ENCODE results near the gene ZNF185. TPM values are rescaled to one million over a fixed set of nuclear protein-coding genes. Genes with fewer than 3 reads are reported as not detected.

The ZNF185 gene
- total RNA-seq, 2 donors from 2014 or later: 3.8 to 5.2 TPM

DNA sequence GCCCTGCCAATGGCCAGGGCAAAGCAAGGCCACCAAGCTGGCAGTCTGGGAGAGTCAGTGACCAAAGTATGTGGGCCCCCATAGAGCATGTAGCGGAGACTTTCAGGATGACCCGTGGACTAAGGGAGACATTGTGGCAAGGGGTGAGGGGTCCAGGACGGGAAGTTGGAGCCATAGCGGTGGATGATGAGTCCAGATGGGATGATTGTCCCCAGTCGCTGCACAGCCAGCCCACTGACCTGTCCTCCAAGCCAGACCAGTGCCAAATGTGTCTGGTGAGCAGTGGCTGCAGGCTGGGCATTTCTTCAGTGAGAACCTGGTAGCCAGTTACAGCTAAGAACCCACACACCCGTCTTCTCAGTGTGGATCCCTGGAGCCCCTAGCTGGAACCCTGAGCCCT lies 34.3 kb downstream of the ZNF185 start:
- Mint-ChIP-seq H3K36me3 (ENCODE audit: insufficient read depth in 2 of 2) (no peaks in the 10 kb centered on the region), H3K27ac (no peak overlapping the region), H3K4me3 (no peak overlapping the region), H3K27me3 (ENCODE audit: low read depth) (peaks cover 35% of the 10 kb centered on the region), H3K4me1 (ENCODE audit: low read depth) (no peaks in the 10 kb centered on the region), H3K9me3 (no peaks in the 10 kb centered on the region)
- ATAC-seq (replicated peaks in 1 of 2) (no peak), DNase-seq (no peak)

DNA sequence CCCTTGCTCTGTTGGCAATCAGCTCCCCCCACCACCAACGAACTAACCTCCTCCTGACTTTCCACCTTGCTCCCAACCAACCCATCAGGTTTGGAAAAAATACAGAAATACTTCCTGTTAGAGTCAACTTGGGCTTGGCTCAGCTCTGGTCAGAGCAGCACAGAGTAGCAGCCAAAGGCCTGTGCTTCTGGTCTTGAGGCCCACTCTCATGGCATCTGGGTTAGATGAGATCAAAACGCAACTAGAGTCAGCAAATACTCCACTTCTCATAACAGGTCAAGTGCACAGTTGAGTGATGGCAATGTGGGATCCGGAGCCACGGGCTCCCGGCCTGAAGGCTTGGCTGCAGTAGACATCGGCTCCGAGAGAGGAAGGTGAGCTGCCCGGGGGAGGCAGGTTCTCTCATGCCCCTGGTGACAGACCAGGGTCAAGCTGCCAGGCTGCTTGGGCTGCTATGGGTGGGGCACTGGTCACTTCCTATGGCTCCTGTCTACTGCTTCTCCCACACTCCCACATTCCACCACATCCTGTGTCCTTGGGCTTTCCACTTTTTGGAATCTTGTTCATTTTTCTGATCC lies 34.8 kb downstream of the ZNF185 start:
- Mint-ChIP-seq H3K27me3 (ENCODE audit: low read depth) (peaks cover 40% of the 10 kb centered on the region), H3K9me3 (no peaks in the 10 kb centered on the region), H3K4me3 (no peak overlapping the region), H3K27ac (no peak overlapping the region), H3K36me3 (ENCODE audit: insufficient read depth in 2 of 2) (no peaks in the 10 kb centered on the region), H3K4me1 (ENCODE audit: low read depth) (no peaks in the 10 kb centered on the region)
- ATAC-seq (replicated peaks in 1 of 2): no peak
- DNase-seq: no peak

DNA sequence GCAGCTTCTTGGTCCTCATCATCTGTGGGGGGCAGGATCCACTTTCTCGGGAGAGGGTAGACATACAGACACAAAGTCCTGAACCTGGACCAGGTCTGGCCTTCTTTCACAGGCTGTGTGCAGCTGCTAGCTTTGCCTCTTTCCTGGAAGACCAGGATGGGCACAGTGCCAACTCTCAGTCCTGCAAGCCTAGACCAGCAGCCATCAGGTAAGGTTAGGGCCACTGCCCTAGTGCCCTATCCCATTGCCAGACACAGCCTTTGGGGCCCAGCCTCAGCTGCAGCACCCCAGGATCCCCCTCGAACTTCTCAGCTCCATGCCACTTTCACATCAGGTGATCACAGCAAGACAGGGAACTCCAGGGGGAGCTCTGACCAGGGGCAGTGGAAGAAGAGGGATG lies 38.4 kb downstream of the ZNF185 start:
- ATAC-seq (replicated peaks in 1 of 2): no peak
- DNase-seq: no peak
- Mint-ChIP-seq H3K36me3 (ENCODE audit: insufficient read depth in 2 of 2) (no peaks in the 10 kb centered on the region), H3K27me3 (ENCODE audit: low read depth) (peaks cover 40% of the 10 kb centered on the region), H3K4me1 (ENCODE audit: low read depth) (peaks cover 7% of the 10 kb centered on the region), H3K9me3 (no peaks in the 10 kb centered on the region), H3K4me3 (no peak overlapping the region), H3K27ac (no peak overlapping the region)

DNA sequence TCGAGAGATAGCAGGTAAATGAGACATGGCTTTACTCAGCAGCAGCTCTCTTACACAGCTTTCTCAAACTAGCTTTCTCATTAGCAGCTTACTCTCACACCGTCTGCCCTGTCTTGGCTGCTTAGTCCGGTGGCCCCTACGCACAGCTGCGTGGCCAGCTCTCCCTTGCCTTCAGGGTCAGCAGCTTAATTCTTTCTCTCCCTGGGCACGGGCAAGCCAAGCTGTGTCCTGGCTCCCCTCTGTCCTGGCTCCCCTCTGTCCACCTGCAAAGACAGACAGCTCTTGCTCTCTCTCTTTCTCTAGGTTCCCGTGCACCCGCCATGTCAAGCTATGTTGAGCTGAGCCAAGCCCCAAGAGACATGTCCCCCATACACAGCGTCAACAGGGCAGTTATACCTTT lies 39.4 kb downstream of the ZNF185 start:
- no peak overlapping the region for H3K4me3 Mint-ChIP-seq
- H3K4me1 Mint-ChIP-seq (ENCODE audit: low read depth): peaks cover 12% of the 10 kb centered on the region
- no peak for DNase-seq
- H3K27ac Mint-ChIP-seq: no peak overlapping the region
- H3K27me3 Mint-ChIP-seq (ENCODE audit: low read depth): peaks cover 40% of the 10 kb centered on the region
- H3K36me3 Mint-ChIP-seq (ENCODE audit: insufficient read depth in 2 of 2): no peaks in the 10 kb centered on the region
- ATAC-seq (replicated peaks in 1 of 2): no peak
- no peaks in the 10 kb centered on the region for H3K9me3 Mint-ChIP-seq

DNA sequence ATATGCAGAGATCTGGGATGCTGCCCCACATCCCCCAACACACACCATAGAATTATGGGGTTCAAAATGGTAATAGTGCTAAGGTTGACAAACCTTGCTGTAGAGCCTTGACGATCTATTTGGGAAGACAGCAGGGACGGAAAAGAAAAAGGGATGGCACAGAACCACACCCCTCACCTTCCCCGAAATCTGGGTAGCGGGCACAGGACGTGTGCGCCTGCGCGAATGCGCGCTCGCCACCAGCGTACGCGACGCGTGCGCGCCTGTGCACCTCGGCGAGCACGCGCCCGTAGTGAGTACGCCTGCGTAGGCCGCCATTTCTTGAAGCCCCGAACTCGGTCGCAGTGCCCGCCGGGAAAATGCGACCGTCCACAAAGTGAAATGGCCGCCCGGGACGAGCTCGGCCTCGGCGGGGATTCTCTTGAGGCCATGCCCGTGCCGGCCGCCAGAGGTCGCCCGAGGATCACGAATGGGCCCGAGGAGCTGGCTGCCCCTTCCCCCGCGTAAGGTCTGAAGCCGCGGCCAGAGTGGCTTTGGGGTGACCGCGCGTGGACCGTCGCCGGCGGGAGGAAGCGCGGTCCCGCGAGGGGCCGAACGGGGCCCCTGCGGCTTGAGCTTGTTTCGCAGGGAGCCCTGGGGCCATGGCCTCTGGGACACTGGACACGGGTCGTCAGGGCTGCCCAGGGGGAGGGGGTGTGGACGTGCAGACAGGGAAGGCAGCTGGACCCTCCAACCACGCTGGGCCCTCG lies 43.6 kb downstream of the ZNF185 start:
- Mint-ChIP-seq H3K9me3 (no peaks in the 10 kb centered on the region), H3K4me3 (peak overlapping the region; percentile 88 to 91), H3K4me1 (ENCODE audit: low read depth) (peaks cover 18% of the 10 kb centered on the region)

DNA sequence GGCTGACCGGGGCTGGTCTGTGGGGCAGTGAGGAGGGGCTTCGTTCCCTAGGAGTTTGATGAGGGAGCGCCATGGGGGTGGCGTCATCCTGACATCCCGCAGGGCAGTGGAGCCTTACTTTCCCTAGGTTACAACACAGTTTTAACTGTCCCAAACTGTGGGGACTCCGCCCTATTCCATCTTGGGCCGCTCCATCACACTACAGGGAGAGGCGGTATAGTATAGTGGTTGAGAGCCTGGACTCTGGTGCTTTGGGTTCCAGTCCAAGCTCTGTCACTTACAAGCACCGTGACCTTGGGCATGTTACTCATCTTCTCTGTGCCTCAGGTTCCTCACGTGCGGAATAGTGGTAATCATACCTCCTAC lies 44.2 kb downstream of the ZNF185 start:
- Mint-ChIP-seq H3K4me1 (ENCODE audit: low read depth) (peaks cover 18% of the 10 kb centered on the region), H3K9me3 (no peaks in the 10 kb centered on the region), H3K36me3 (ENCODE audit: insufficient read depth in 2 of 2) (no peaks in the 10 kb centered on the region), H3K4me3 (peak overlapping the region; percentile 88 to 91), H3K27ac (no peak overlapping the region), H3K27me3 (ENCODE audit: low read depth) (peaks cover 35% of the 10 kb centered on the region)
- DNase-seq: no peak
- no peak for ATAC-seq (replicated peaks in 1 of 2)

More for the DNA sequence above, 43.6 kb downstream of the ZNF185 start:
- Mint-ChIP-seq H3K27ac (peak overlapping the region; percentile 85), H3K27me3 (ENCODE audit: low read depth) (peaks cover 31% of the 10 kb centered on the region), H3K36me3 (ENCODE audit: insufficient read depth in 2 of 2) (no peaks in the 10 kb centered on the region)
- peak; percentile 93 to 95 for ATAC-seq (replicated peaks in 1 of 2)
- DNase-seq: peak; percentile 89 to 91

DNA sequence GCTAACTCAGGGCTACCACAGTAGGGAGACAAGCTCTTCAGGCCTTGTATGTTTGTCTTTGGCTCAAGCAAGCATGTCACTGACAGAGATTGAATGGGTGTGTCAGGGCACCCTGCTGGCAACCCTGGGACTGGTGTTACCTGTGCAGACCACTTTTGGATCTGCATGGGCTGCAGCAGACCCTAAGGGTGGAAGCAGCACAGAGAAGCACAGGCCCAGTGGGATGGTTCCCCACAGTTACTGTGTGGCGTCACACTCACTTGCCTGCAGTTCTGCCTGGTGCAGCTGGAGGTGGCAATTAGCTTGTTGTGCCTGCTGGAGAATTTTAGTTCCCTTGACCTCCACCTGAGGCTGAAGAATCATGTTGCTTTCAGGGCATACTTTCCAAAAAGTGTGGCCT lies 46.0 kb downstream of the ZNF185 start:
- H3K36me3 Mint-ChIP-seq (ENCODE audit: insufficient read depth in 2 of 2): no peaks in the 10 kb centered on the region
- DNase-seq: no peak
- no peak overlapping the region for H3K4me3 Mint-ChIP-seq
- peaks cover 30% of the 10 kb centered on the region for H3K27me3 Mint-ChIP-seq (ENCODE audit: low read depth)
- peaks cover 18% of the 10 kb centered on the region for H3K4me1 Mint-ChIP-seq (ENCODE audit: low read depth)
- no peak overlapping the region for H3K27ac Mint-ChIP-seq
- no peak for ATAC-seq (replicated peaks in 1 of 2)
- no peaks in the 10 kb centered on the region for H3K9me3 Mint-ChIP-seq

DNA sequence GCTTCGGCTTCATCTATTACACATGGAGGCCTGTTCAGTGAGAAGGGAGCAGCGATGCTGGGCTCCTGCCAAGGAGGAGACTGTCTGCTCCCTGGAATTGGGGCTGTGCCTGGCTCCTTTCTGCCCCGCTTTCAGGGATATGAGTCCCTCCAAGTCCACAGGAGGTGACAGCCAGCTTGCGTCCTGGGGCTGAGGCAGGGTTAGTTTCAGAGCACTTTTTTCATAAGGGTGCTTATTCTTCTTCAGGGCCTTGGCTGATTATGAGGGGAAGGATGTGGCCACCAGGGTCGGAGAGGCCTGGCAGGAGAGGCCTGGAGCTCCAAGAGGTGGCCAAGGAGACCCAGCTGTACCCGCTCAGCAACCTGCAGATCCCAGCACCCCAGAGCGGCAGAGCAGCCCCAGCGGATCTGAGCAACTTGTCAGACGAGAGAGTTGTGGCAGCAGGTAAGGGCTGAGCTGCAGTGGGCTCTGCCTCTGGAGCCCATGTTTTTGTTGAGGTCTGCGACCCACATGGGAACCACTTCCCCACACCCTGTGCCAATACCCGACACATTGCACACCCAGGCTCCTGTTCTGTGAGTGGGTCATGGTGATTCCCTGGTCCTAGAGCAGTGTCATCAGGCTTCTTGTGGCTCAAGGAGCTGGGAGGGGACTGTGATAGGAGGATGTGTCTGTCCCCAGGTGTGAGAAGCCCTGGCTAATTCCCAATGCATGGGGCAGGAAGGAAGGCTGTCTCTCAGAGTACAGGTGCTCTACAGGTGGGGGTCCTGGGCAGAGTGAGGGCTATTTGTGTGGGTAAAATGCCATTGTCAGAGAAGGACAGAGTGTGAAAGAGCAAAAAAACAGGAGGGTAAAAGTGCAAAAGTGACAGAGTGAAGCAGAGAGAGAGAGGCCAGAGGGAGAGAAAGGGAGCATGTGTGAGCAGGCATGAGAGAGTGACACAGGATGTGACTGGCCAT lies 47.4 kb downstream of the ZNF185 start:
- peaks cover 26% of the 10 kb centered on the region for H3K27me3 Mint-ChIP-seq (ENCODE audit: low read depth)
- DNase-seq (no peak), ATAC-seq (replicated peaks in 1 of 2) (no peak)
- H3K36me3 Mint-ChIP-seq (ENCODE audit: insufficient read depth in 2 of 2): no peaks in the 10 kb centered on the region
- H3K4me1 Mint-ChIP-seq (ENCODE audit: low read depth): peaks cover 18% of the 10 kb centered on the region
- H3K4me3 Mint-ChIP-seq: no peak overlapping the region
- no peaks in the 10 kb centered on the region for H3K9me3 Mint-ChIP-seq
- no peak overlapping the region for H3K27ac Mint-ChIP-seq

DNA sequence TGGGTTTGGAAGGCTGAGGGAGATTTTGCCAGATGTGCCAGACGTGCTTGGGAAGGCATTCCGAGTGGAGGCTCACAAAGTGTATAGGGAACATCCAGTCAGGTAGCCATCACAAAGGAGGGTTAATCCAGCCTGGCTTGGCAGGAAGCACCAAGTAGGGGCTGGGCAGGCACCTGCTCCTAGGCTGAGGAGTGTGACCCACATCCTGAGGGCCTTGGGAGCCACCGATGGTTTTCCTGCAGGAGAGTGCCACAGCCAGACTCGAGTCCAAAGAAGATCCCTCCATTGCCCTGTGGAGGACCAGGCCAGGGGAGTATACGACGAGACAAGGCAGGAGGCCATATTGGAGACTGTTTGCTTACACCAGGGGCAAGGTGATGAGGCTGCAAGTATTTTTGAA lies 48.8 kb downstream of the ZNF185 start:
- ATAC-seq (replicated peaks in 1 of 2): no peak
- Mint-ChIP-seq H3K9me3 (no peaks in the 10 kb centered on the region), H3K4me1 (ENCODE audit: low read depth) (peaks cover 8% of the 10 kb centered on the region)

More for the DNA sequence above, 48.8 kb downstream of the ZNF185 start:
- Mint-ChIP-seq H3K4me3 (no peak overlapping the region), H3K27me3 (ENCODE audit: low read depth) (peaks cover 26% of the 10 kb centered on the region), H3K27ac (no peak overlapping the region), H3K36me3 (ENCODE audit: insufficient read depth in 2 of 2) (no peaks in the 10 kb centered on the region)
- DNase-seq: no peak

Other genes starting within 250 kb of the ZNF185 start
- not detected for gene MAGEA3, start 199.3 kb upstream of the ZNF185 start, total RNA-seq
- not detected for gene CSAG2, start 188.8 kb upstream of the ZNF185 start, total RNA-seq
- gene MAGEA2B, start 183.4 kb upstream of the ZNF185 start, total RNA-seq: not detected
- gene CSAG1, start 164.3 kb upstream of the ZNF185 start, total RNA-seq: not detected
- gene MAGEA12, start 164.3 kb upstream of the ZNF185 start, total RNA-seq: not detected
- gene MAGEA2, start 144.2 kb upstream of the ZNF185 start, total RNA-seq: not detected
- gene CSAG3, start 138.8 kb upstream of the ZNF185 start, total RNA-seq: 1 to 10 TPM; 1.3 to 5.3 TPM
- gene MAGEA6, start 128.4 kb upstream of the ZNF185 start, total RNA-seq: not detected
- gene CETN2, start 67.3 kb upstream of the ZNF185 start, total RNA-seq: 1 to 10 TPM; 4.6 to 6.2 TPM
- gene NSDHL, start 67.0 kb upstream of the ZNF185 start, total RNA-seq: 10 to 100 TPM; 10.8 to 13.9 TPM
- under 1 TPM in 1 of 2 donors, not detected in 1; 0.16 TPM for gene PNMA5, start 96.0 kb downstream of the ZNF185 start, total RNA-seq
- gene PNMA3, start 158.4 kb downstream of the ZNF185 start, total RNA-seq: 1 to 10 TPM; 1.3 to 2.2 TPM
- gene PNMA6A, start 174.4 kb downstream of the ZNF185 start, total RNA-seq: under 1 TPM; 0.49 to 0.60 TPM